ENCODE data around the gene ART1.

The ART1 gene

GRCh38 chr11:3616721-3617460 is 28.0 kb upstream of the ART1 start:
- no peak for TF ChIP-seq CTCF (IDR thresholded peaks at IDR 0.05; ENCODE audit: unreplicated experiment in 3 of 3)
- Mint-ChIP-seq H3K9me3 (peaks cover 3% of the 10 kb centered on the region), H3K4me1 (peaks cover 22% of the 10 kb centered on the region), H3K4me3 (no peak overlapping the region), H3K27me3 (ENCODE audit: low read depth) (peaks cover 11% of the 10 kb centered on the region), H3K36me3 (ENCODE audit: low read depth) (no peaks in the 10 kb centered on the region), H3K27ac (peak overlapping the region in 2 of 3 experiments; percentile 0 to 33)

- peaks cover 22% of the 10 kb centered on the region for H3K4me1 Mint-ChIP-seq
- no peaks in the 10 kb centered on the region for H3K9me3 Mint-ChIP-seq
- H3K27me3 Mint-ChIP-seq (ENCODE audit: low read depth): peaks cover 13% of the 10 kb centered on the region
- no peak overlapping the region for H3K4me3 Mint-ChIP-seq
- H3K36me3 Mint-ChIP-seq (ENCODE audit: low read depth): no peaks in the 10 kb centered on the region
- H3K27ac Mint-ChIP-seq: no peak overlapping the region
- no peak for TF ChIP-seq CTCF (IDR thresholded peaks at IDR 0.05; ENCODE audit: unreplicated experiment in 3 of 3)
These were observed 26.9 kb upstream of the ART1 start for GRCh38 chr11:3617990-3618389.

GRCh38 chr11:3622521-3622920 is 22.4 kb upstream of the ART1 start:
- no peak for TF ChIP-seq CTCF (IDR thresholded peaks at IDR 0.05; ENCODE audit: unreplicated experiment in 3 of 3)
- Mint-ChIP-seq H3K4me3 (no peak overlapping the region), H3K9me3 (no peaks in the 10 kb centered on the region), H3K27ac (no peak overlapping the region), H3K36me3 (ENCODE audit: low read depth) (no peaks in the 10 kb centered on the region), H3K27me3 (ENCODE audit: low read depth) (peaks cover 15% of the 10 kb centered on the region), H3K4me1 (peaks cover under 1% of the 10 kb centered on the region)

- H3K4me3 Mint-ChIP-seq: no peak overlapping the region
- no peak for TF ChIP-seq CTCF (IDR thresholded peaks at IDR 0.05; ENCODE audit: unreplicated experiment in 3 of 3)
- H3K27ac Mint-ChIP-seq: no peak overlapping the region
- H3K27me3 Mint-ChIP-seq (ENCODE audit: low read depth): peaks cover 12% of the 10 kb centered on the region
- no peaks in the 10 kb centered on the region for H3K4me1 Mint-ChIP-seq
- no peaks in the 10 kb centered on the region for H3K36me3 Mint-ChIP-seq (ENCODE audit: low read depth)
- no peaks in the 10 kb centered on the region for H3K9me3 Mint-ChIP-seq
These were observed 21.8 kb upstream of the ART1 start for GRCh38 chr11:3623121-3623520.

GRCh38 chr11:3623767-3624458 is 21.0 kb upstream of the ART1 start:
- Mint-ChIP-seq H3K27me3 (ENCODE audit: low read depth) (peaks cover 12% of the 10 kb centered on the region), H3K36me3 (ENCODE audit: low read depth) (no peaks in the 10 kb centered on the region), H3K9me3 (no peaks in the 10 kb centered on the region), H3K4me3 (no peak overlapping the region), H3K4me1 (no peaks in the 10 kb centered on the region), H3K27ac (no peak overlapping the region)
- no peak for TF ChIP-seq CTCF (IDR thresholded peaks at IDR 0.05; ENCODE audit: unreplicated experiment in 3 of 3)
